A673 (cell line): ENCODE measurements around the gene REXO4.

ENCODE experiments used
- CTCF ChIP-seq: fragments of 300-800, 200-600 bp; sonication (generic); conservative IDR thresholded peaks from 2 replicates; pipeline ENCODE4 v1.5.1; 2017; ENCODE audit warnings: low read depth, mild to moderate bottlenecking, antibody characterized with exemption, low read length, moderate library complexity, mixed read lengths
- EZH2 ChIP-seq: fragments of 200-600 bp; sonication (generic); IDR thresholded peaks from 2 replicates; pipeline ENCODE4 v1.6.1; 2017; ENCODE audit warnings: borderline replicate concordance, low read depth, mild to moderate bottlenecking, mixed read lengths, antibody characterized with exemption, low read length; ENCODE audit not compliant: poor library complexity, severe bottlenecking

DNA sequence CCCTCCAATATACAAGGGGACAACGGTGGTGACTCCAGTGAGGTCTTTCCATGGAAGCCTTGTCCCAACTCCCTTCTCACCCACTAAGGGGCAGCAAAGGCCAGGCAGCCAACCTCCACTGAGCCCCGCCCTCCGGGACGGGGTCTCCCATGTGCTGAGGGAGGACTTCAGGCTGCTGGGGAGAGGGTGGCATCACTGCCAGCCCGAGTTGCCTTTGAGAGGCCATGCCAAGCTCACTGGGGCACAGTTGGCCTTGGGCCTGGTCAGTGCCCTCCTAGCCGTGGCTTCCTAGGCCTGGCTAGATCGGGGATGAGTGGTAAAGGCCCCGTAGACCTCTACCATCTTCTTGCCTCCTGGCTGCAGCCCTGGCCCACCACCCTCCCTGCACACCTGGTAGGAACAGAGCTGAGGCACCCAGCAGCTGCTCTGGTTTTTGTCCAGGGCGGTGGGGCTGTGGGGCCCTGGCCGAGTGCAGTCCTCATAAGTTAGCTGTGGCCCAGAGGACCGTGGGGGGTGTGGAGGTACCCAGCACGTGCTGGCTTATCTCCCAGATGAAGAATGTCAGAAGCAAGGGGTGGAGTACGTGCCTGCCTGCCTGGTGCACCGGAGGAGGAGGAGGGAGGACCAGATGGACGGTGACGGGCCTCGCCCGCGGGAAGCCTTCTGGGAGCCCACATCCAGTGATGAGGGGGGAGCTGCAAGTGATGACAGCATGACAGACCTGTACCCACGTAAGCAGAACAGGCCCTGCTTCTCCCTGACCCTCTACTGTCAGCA is 58.2 kb downstream of the REXO4 start:
- TF ChIP-seq CTCF (0 out of 2 replicates have a peak, but pooled peaks have one; percentile 33), EZH2 (no peak)
